Measurements from ENCODE around the gene FKBP6.
"Not testable (repeated sequence)": the region's sequence is repeated elsewhere in the genome, so short reads cannot be mapped to it uniquely, and the experiment has no call there.

The FKBP6 gene

GRCh38 chr7:73356159-73356558, 28.2 kb downstream of the FKBP6 start:
- DNase-seq (ENCODE audit: low read depth), result no peak

GRCh38 chr7:73358590-73359275, 30.8 kb downstream of the FKBP6 start:
- no peak for DNase-seq (ENCODE audit: low read depth)

DNA sequence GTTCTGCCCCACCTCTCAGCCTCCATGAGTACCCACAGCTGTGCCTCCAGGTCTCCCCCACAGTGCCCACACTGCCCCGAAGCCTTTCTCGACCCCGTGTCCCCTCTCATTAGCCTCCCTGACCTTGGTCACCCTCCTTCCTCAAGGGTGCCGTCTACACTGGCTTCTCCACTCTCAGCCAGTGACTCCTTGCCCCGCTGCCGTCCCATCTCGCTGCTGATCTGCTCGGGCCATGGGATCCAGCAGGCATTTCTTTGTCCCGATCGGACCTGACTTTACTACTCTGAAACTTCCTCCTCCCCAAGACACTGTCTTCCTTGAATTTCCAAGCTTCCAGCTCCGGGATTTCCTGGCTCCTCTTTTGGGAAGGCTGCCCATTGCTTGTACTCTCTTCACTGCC, 31.3 kb downstream of the FKBP6 start:
- no peak for DNase-seq (ENCODE audit: low read depth)

- DNase-seq (ENCODE audit: low read depth), result no peak
Observed at GRCh38 chr7:73359746-73360375, 31.9 kb downstream of the FKBP6 start.

GRCh38 chr7:73360590-73360989, 32.6 kb downstream of the FKBP6 start:
- DNase-seq (ENCODE audit: low read depth), result not testable (repeated sequence)

- DNase-seq (ENCODE audit: low read depth), result no peak
Observed at GRCh38 chr7:73363225-73364005, 35.5 kb downstream of the FKBP6 start.

DNA sequence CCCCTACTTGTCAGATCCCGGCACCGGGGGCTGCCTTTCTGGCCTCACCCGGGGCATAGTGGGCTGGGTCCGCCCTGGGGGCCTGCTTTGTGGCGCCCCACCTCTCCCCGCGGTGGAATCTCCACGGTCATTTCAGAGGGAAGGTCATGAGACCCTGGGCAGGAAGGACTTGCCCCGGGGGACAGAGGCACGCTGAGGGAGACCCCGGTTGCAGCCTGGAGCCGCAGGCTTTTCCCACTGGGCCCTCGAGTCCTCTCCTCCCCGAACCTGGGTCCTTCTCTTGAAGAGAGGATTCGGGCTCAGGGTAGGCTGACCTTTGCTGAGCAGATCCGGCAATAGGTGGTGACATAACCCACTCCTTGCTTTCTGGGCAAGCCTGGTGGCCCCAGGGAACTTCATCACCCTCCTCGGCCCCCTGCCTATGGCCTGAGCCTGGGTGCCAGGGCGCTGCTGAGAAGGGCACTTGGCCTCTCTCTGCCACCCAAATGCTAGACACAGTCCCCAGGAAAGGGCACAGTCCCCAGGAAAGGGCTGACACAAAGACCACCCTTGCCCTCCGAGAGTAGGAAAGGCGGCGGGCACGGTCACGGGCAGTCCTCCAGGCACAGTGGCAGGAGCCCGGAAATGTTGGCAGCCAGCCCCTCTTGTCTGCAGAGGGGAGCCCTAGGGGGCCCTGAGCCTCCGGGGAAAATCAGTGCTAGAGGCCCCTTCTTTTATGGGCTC, 36.2 kb downstream of the FKBP6 start:
- no peak for DNase-seq (ENCODE audit: low read depth)

- no peak for DNase-seq (ENCODE audit: low read depth)
Observed at GRCh38 chr7:73366127-73366526, 38.2 kb downstream of the FKBP6 start.

- no peak for DNase-seq (ENCODE audit: low read depth)
Observed at GRCh38 chr7:73366990-73367389, 39.0 kb downstream of the FKBP6 start.

DNA sequence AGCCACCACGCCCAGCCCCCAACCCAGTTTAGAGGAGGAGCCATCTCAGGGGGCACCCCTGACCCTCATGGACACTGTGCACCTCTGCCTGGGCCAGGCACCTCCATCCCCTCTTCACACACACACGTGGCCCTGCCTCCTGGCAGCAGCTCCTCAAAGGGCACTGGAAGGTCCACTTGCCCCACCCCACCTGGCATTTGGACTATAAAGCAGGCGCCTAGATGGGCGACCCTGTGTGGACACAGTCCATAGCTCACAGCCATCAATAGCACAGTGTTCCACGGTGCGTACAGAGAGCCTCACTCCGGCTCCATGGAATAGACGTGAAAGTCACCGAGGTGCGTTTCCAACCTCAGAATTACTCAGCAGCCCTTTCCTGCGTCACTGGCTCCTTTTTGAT, 41.0 kb downstream of the FKBP6 start:
- DNase-seq (ENCODE audit: low read depth), result no peak

GRCh38 chr7:73369622-73370021, 41.7 kb downstream of the FKBP6 start:
- DNase-seq (ENCODE audit: low read depth), result no peak

- DNase-seq (ENCODE audit: low read depth), result no peak
Observed at GRCh38 chr7:73373741-73374140, 45.8 kb downstream of the FKBP6 start.

DNA sequence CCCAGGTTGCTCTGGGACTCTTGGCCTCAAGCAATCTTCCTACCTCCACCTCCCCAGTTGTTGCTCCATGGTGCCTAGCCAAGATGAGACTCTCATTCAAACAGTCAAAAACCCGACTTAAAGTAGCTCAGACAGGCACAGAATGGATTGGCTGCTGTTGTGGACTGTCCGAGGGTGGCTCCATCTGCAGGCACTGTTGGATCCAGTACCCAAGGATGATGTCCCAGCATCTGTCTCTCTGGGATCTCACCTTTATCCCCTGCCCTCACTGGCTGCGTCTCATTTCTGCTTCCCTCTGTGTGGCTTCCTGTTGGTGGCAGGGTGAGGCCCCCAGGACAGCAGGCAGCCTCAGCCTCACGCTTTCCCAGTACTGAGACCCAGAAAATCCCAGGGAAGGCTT, 48.3 kb downstream of the FKBP6 start:
- not testable (repeated sequence) for DNase-seq (ENCODE audit: low read depth)

GRCh38 chr7:73376671-73377412, 48.9 kb downstream of the FKBP6 start:
- no peak for DNase-seq (ENCODE audit: low read depth)

DNA sequence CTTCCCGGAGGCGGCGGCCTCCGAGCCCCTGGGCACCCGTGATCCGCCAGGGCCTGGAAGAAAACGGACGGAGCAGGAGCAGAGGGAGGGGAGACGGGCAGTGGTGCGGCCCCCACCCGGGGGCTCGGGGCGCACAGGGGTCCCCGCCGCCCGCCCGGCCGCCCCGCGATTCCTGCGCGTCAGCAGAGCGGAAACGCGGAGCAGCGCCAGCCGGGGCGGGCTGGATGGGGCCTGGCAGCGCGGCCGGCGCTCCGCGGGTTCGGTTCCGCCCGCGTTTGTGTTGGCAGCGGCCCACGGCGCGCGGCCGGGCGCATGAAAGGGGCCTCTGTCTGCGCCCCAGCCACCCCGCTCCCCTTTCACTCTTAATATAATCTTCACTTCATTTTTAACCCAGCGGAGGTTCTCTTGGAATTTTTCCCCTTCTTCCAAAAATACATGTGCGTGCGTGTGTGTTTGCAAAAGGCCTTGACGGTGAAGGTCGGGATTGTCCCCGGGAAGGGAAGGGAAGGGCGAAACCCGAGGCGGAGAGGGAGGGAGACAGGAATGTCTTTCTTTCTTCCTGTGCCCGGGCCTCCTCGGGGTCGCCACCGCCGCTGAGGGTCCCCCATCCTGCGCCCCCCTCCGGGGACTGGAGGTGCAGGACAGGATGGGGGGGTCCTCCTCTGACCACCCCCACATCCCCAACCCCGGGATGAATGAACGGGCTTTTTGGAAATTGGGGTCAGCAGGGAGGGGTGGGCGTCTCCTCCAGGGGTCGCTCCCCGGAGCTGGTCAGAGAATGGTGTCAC, 49.6 kb downstream of the FKBP6 start:
- not testable (repeated sequence) for DNase-seq (ENCODE audit: low read depth)

- no peak for DNase-seq (ENCODE audit: low read depth)
Observed at GRCh38 chr7:73382934-73383503, 55.1 kb downstream of the FKBP6 start.

GRCh38 chr7:73387221-73387828, 59.4 kb downstream of the FKBP6 start:
- no peak for DNase-seq (ENCODE audit: low read depth)

- no peak for DNase-seq (ENCODE audit: low read depth)
Observed at GRCh38 chr7:73387908-73388414, 60.0 kb downstream of the FKBP6 start.

DNA sequence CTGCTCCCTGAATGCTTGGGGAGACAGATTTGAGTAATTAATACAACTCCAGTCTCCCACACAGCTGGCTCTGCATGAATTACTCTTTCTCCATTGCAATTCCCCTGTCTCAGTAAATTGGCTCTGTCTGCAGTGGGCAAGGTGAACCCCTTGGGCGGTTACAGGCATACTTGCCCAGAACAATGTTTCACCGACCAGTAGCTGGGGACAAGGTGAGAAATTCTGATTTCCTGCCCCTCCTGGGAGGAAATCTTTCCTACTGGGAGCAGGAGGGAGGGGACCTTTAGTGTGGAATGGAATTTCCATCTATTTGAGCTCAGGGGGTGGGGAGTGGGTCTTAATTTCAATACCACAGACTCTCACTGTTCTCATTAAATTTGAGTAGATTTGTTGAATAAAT, 63.4 kb downstream of the FKBP6 start:
- no peak for DNase-seq (ENCODE audit: low read depth)

- no peak for DNase-seq (ENCODE audit: low read depth)
Observed at GRCh38 chr7:73394422-73394821, 66.5 kb downstream of the FKBP6 start.
